HG02885 (cell line): ENCODE results near the gene B4GALNT2.
"Not testable (repeated sequence)": the region's sequence is repeated elsewhere in the genome, so short reads cannot be mapped to it uniquely, and the experiment has no call there.

Experiments
- ATAC-seq: cut with Tn5 transposase; IDR thresholded peaks from one replicate; pipeline ENCODE4 v1.9.1; 2021; ENCODE audit warnings: mild to moderate bottlenecking; ENCODE audit not compliant: unreplicated experiment, poor library complexity

B4GALNT2 gene, protein sequence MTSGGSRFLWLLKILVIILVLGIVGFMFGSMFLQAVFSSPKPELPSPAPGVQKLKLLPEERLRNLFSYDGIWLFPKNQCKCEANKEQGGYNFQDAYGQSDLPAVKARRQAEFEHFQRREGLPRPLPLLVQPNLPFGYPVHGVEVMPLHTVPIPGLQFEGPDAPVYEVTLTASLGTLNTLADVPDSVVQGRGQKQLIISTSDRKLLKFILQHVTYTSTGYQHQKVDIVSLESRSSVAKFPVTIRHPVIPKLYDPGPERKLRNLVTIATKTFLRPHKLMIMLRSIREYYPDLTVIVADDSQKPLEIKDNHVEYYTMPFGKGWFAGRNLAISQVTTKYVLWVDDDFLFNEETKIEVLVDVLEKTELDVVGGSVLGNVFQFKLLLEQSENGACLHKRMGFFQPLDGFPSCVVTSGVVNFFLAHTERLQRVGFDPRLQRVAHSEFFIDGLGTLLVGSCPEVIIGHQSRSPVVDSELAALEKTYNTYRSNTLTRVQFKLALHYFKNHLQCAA

DNA sequence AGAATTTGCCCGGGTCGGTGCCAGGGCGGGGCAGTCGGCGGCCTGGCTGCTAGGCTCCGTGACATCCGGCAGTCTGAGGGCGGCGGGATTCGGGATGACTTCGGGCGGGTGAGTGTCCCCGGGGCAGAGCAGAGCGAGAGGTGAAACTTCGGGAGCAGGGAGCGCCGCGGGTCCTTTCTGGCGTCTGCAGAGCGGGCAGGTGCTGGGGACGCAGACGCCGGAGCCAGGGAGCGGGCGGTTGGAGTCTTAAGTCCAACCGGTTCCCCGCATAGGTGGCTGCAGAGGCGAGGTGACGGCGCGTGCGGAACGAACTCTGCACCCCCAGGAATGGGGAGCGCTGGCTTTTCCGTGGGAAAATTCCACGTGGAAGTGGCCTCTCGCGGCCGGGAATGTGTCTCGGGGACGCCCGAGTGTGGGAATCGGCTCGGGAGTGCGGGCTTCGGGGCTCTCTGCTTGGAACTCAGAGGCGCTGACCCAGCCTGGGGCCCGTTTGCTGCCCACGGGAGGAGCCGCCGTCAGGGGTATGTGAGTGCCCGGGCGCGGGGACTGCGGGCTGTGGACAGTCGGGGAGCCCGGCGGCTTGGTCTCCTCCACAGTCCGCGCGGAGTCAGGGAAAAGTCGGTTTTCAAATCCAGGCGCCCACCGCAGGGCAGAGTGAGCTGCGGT is at the start of gene B4GALNT2:
Gene B4GALNT2, plus strand, starts transcription at position 71 of the 666 bp plus-strand sequence. Its CDS starts 24 bp downstream, at position 95.
- ATAC-seq: no peak

DNA sequence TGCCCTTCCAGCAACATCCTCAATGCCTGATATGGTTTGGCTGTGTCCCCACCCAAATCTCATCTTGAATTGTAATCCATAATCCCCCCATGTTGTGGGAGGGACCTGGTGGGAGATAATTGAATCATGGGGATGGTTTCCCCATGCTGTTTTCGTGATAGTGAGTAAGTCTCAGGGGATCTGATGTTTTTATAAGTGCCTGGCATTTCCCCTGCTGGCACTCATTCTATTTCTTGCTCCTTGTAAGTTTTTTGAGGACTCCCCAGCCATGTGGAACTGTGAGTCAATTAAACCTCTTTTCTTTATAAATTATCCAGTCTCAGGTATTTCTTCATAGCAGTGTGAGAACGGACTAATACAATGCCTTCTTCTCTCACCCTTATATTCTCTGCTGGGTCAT is 47.5 kb upstream of the B4GALNT2 start:
- not testable (repeated sequence) for ATAC-seq

DNA sequence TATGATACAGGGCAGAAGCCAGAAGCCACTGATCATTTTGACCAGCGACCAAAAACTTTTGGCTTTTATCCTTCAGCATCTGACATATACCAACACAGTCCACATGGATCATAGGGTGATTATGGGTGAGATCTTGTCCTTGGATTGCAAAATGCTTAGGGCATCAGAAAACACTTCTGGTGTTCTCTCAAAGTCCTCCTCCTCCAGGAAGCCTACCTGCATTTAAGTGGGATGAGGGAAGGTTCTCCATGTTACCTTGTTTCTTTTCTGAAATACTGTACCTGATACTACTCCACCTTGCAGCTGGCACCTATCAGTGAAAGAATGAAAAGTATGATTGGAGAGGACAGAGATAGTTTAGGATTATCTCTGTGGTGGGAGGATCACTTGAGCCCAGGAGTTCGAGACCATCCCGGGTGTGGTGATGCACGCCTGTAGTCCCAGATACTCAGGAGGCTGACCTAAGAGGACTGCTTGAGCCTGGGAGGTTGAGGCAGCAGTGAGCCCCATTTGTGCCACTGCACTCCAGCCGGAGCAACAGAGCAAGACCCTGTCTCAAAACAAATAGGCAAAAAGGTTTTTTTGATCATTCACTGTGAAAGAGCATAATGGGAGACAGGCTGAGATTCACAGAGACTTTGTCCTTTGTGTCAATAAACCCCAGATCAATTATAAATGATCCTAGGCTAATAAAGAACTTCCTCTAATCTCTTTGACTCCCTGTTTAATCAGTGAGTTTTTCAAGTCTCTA is 46.8 kb upstream of the B4GALNT2 start:
- ATAC-seq: no peak

DNA sequence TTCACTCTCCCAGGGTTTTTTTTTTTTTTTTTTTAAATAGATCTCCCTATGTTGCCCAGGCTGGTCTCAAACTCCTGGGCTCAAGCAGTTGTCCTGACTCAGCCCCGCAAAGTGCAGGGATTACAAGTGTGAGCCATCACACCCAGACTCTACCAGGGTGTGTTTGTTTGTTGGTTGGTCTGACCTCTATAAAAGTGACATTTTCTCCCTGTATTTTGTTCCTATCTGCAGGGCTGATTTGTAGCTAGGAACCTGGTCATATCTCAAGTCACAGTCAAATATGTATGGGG is 46.3 kb upstream of the B4GALNT2 start:
- ATAC-seq: no peak

DNA sequence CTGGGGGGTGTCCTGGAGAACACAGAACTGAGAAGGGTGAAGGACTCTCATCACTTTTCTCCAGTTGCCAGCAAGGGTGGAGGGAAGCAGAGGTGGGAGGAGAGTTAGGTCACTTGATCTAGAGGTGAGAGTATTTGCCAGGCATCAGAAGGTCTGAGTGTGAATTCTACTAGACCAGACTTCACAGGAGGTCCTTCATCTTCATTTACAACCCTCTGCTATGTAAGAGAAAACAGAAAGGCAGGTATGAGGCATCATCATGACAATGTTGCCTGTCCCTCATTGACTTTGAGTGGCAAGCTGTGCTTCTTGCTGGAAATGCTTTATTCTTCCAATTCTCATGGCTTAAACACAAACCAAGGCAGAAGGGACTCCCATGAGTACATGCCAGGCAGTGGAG is 45.9 kb upstream of the B4GALNT2 start:
- ATAC-seq: no peak

DNA sequence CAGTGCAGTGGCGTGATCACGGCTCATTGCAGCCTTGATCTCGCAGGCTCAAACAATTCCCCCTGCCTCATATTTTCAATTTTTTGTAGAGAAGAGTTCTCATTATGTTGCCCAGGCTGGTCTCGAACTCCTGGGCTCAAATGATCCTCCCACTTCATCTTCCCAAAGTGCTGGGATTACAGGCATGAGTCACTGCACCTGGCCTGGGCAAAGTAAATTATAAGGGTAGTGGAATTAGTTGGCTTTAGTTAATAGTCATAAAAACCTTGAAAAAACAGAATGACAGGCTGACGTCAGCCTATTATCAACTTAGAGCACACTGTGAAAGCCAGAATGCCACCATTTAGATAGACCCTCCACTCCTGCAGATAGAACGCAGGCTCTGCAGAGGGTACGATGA is 43.5 kb upstream of the B4GALNT2 start:
- ATAC-seq: no peak

DNA sequence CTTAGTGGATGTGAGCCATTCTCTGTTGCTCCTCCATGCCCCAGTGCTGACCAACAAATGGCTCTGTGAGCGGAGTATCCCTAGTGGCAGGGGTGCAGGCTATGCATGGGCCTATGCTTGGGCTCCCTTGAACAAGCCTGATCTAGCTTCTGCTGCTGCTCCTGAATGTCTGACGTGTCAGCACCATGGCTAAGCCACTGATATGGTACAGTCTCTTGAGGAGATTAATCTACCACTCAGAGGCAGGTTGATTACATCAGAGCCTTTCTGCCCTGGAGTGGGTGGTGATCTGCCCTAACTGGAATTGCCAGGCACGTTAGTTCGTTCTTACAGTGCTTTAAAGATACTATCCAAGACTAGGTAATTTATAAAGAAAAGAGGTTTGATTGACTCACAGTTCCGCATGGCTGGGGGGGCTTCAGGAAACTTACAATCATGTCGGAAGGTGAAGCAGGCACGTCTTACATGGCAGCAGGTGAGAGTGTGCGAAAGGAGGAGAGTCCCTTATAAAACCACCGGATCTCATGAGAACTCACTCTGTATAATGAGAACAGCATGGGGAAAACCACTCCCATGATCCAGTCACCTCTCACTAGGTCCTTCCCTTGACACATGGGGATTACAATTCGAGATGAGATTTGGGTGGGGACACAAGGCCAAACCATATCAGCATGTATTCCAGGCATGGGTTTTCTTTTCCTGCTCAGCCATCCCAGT is 41.5 kb upstream of the B4GALNT2 start:
- no peak for ATAC-seq

DNA sequence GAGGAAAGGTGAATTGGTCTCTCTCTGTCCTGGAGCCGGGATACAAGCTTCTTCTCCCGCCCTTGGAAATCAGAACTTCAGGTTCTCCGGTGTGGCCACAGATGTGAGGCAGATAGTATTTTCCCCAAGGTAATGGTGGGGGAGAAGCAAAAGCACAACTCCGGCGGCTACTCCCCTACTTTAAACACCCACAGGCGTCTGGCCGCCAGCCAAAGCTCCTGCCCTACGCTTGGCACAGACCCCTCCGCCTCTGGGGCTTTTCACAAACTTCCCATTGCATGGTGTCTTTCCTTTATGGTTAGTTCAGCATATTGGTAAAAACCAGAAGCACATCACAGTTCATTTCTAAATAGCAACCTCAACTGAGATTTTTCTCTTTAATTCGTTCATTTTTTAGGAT is 39.4 kb upstream of the B4GALNT2 start:
- ATAC-seq: no peak

DNA sequence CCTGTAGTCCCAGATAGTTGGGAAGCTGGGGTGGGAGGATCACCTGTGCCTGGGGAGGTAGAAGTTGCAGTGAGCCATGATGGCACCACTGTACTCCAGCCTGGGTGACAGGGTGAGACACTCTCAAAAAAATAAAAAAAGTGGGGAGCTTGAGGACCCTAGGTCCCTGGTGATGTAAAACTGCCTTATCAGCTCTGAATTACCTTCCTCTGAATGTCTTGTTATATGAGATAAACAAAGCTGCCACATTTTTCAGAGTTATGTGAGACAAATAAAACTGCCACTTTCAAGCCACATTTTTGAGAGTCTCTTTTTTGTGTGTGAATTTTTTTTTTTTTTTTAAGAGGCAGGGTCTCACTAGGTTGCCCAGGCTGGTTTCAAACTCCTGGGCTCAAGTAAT is 32.0 kb upstream of the B4GALNT2 start:
- no peak for ATAC-seq

DNA sequence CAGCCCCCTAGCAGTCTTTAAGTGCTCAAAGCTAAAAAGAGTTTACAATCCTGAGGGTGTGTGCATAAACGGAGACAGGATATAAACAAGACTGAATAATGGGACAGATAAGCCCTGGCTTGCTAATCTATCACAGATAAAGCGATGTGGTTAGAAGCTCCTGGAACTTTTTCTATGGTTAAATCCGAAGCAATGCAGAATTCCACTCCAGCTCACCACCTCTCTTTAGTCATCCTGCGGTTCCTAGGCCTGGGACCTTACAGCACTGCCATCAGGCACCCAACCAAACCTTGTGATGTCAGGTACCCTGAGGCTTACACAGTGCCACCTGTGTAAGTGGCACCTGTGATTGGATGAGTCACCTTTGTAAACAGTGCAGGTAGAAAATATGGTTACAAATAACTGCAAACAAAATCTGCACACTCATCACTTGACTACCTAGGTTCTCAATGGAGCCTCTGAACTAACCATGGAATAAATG is 31.5 kb upstream of the B4GALNT2 start:
- ATAC-seq: no peak

DNA sequence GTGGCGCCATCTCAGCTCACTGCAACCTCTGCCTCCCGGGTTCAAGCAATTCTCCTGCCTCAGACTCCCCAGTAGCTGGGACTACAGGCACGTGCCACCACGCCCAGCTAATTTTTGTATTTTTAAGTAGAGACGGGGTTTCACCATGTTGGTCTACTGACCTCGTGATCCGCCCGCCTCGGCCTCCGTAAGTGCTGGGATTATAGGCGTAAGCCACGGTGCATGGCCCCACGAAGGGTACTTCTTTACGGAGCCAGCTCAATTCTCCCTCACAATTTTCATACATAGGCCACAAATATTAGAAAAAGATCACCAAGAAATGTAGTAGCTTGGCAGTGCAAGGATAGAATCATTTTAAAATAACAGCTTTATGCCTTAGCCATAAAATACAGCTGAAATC is 29.2 kb upstream of the B4GALNT2 start:
- ATAC-seq: not testable (repeated sequence)

DNA sequence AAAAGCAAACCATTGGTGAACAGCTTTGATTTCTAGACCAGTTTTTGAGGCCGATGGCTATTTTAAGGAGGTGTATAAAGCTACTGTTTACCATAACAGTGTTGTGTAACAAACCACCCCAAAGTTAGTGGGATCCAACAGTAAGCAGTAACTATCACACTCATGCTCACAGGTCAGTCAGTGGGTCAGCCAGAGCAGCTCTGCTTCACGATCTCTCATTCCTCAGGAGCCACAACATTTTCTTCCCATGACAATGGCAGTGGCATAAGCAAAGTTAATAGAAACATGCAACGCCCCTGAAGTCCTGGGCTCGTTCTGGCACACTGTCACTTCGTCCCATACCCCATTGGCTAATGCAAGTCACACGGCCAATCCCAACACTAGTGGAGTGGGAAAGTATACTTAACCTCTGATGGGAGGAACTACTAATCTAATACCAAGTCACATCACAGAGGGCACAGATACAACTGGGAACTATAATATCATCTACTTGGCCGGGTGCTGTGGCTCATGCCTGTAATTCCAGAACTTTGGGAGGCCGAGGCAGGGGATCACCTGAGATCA is 28.0 kb upstream of the B4GALNT2 start:
- ATAC-seq: no peak

DNA sequence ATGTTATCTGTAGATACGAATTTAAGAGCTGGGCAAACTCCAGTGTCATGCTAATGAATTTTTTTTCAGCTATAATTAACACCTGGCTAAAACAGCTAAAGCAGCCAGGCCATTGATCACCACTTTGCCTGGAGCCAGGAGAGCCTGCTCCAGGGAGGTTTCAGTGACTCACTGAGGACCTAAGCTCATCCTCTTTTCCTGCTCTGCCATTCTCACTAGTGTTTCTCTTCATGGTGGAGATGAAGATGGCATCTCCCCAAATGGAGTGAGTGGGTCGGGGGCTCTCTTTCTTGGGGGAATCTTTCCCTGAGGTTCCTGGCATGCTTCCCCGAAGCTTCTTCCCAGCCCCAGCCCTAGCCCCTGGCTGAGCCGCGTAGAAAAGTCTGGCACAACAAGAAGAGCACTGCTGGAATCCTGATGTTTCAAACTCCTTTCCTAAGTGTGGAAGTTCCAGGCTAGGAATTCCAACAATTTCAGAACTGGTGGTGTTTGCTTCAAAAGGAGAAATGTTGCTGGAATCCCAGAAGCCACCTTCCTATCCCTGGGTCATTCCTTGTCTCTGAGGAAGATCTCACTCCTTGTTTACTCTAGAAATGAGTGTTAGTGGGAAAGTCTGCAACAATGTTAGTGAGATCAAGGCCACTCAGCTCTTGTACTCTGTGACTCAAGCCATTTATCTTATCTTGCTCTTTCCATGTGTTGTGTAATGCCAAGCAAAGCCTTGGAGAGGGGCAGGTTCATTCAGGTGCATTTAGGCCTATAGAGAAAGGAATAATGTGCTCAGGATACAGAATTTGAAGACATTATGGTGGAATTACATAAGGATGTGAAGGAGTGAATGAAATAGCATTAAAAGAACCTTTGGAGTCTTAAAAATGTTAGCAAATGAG is 26.0 kb upstream of the B4GALNT2 start:
- no peak for ATAC-seq

DNA sequence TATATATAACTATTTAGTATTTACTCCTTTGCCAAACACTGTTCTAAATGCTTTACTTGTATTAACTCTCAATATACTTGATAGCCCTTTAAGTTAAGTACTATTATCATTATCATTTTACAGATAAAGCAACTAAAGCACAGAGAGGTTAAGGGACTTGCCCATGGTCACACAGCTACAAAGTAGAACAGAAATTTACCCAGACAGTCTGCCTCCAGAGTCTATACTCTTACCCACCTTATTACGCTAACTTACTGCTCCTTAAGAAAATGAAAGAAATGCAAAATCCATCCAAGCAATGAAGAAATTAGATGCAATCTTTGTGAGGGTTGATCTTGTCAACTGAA is 25.4 kb upstream of the B4GALNT2 start:
- no peak for ATAC-seq

DNA sequence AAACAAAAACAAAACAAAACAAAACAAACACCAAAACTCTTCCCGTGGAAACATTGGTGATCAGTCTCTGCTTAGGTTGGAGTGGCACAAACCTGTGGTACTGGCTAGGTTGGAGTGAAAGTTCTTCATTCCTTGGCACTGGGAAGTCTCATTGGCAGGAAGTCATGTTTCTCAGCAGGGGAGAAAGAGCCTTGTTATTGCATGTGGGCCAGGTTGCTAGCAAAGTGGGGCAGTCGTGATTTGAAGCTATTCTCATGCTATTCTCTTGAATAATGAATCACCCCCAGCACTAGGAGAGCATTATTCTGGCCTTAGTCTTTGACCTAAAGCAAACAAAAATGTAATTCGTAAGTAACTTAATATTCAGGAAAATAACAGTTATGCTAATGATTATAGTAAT is 24.3 kb upstream of the B4GALNT2 start:
- no peak for ATAC-seq

DNA sequence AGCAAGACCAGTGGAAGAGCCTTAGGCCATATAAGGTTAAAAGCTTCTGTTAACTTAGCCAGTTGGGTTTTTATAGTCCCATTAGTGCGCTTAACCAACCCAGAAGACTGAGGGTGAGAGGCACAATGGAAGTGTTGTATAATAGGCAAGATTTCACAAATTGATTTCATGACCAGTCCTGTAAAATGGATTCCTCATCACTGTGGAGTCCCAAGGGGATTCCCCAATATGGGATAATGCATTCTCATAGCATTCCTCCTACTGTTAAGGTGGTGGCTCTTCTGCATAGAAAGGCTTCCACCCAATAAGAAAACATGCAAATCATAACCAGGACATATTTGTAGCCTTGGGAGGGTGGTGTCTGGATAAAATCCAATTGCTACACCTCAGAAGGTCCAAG is 22.1 kb upstream of the B4GALNT2 start:
- ATAC-seq: no peak

DNA sequence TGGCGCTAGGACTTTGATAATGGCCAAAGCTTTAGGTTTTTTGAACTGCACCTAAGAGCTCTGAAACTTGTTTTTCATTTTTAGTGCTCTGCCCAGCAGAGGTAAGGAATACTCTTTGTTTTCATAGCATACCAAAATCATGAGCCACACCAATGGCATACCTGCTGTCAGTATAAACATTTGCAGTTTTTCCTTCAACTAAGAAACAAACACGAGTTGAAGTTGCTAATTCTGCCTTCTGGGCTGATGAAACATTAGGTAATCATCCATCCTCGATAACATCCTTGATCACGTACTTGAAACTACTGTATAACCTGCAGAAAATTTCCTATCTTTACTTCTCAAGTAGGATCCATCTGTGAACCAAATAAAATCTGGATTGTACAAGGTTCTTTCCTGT is 20.6 kb upstream of the B4GALNT2 start:
- ATAC-seq: no peak

DNA sequence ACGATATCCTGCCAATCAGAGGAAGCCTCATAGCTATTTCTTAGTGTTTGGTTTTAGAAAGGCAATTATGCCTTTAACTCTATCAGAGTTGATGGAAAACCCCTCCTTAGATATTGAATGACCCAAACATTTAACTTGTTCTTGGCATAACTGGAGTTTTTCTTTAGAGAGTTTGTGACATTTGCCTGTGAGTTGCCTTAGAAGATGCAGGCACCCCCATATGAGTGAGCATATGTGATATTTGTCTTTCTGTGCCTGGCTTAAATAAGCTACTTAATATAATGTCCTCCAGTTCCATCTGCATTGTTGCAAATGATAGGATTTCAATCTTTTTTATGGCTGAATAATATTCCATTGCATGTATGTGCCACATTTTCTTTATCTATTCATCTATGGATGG is 19.6 kb upstream of the B4GALNT2 start:
- ATAC-seq: no peak

DNA sequence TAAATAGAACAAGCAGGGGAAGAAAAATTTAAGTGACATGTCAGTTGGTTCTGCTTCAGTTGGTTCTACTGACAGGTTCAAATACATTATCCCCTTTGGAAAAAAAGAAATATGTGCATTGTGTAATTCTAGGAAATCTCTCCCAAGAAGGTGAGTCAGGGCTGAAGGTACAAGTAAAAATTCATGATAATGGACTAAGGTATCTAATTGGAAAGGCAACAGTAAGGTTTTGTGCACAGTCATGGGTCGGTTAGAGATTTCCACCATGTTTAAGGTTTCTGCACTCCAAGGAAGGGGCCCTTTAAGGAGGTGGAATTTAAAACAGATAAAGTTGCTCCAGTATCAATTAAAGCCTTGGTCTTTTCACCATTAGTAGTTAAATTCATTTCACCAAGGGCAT is 17.9 kb upstream of the B4GALNT2 start:
- ATAC-seq: no peak
